ENCODE data around the gene POC5. TPM values are rescaled to one million over a fixed set of nuclear protein-coding genes. Genes with fewer than 3 reads are reported as not detected.
"Not testable (repeated sequence)": the region's sequence is repeated elsewhere in the genome, so short reads cannot be mapped to it uniquely, and the experiment has no call there.

The POC5 gene
- total RNA-seq, 2 experiments from 2014 or later, result 16.5 to 16.6 TPM

DNA sequence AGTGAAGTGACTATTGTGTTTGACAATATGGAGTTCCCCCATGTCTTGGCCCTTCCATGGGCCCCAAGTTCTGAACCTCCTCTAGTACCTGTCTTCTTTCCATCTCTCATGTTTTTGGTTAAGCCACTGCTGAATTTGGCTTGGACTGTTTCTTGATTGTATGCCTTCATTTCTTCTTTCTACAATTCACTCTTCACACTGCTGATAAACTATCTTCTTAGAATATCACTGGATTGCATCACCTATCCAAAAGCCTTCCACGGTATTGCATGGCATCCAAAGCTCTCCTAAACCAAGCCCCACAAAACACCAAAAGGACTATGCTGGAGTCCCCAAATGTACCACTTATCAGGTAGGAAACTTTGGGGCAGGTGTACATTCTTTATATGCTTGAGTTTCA, 4.3 kb upstream of the POC5 start:
- H3K27me3 Mint-ChIP-seq, result no peaks in the 10 kb centered on the region
- no peak for DNase-seq
- no peaks in the 10 kb centered on the region for H3K9me3 Mint-ChIP-seq
- no peaks in the 10 kb centered on the region for H3K36me3 Mint-ChIP-seq
- H3K4me1 Mint-ChIP-seq, result peaks cover 2% of the 10 kb centered on the region
- H3K4me3 Mint-ChIP-seq, result no peak overlapping the region
- no peak overlapping the region for H3K27ac Mint-ChIP-seq

DNA sequence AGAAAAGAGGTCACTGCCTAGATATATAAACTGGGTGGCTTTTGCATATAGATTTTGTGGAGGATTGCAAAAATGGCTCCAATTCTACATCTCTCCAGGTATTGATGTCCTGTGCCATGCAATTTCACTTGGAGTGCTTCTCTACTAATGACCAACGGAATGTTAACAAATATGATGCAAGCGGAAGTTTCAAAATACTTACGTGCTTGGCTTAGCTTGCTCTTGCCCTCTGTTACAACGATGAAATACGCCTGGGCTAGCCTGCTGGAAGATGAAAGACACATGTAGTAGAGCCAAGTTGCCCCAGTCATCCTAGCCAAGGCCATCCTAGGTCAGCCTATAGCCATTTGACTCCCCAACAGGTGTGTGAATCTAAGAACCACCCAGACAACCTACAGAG, 3.6 kb upstream of the POC5 start:
- no peak for DNase-seq
- H3K36me3 Mint-ChIP-seq, result no peaks in the 10 kb centered on the region
- no peaks in the 10 kb centered on the region for H3K27me3 Mint-ChIP-seq
- no peak overlapping the region for H3K4me3 Mint-ChIP-seq
- no peak overlapping the region for H3K27ac Mint-ChIP-seq
- H3K9me3 Mint-ChIP-seq, result no peaks in the 10 kb centered on the region
- H3K4me1 Mint-ChIP-seq, result peaks cover 3% of the 10 kb centered on the region

GRCh38 chr5:75716715-75717081, 539 bp downstream of the POC5 start:
- H3K4me1 Mint-ChIP-seq, result peaks cover 25% of the 10 kb centered on the region
- peaks cover 12% of the 10 kb centered on the region for H3K36me3 Mint-ChIP-seq
- H3K27ac Mint-ChIP-seq, result peak overlapping the region; percentile 99
- DNase-seq, result no peak
- H3K9me3 Mint-ChIP-seq, result no peaks in the 10 kb centered on the region
- no peaks in the 10 kb centered on the region for H3K27me3 Mint-ChIP-seq
- H3K4me3 Mint-ChIP-seq, result peak overlapping the region; percentile 97

DNA sequence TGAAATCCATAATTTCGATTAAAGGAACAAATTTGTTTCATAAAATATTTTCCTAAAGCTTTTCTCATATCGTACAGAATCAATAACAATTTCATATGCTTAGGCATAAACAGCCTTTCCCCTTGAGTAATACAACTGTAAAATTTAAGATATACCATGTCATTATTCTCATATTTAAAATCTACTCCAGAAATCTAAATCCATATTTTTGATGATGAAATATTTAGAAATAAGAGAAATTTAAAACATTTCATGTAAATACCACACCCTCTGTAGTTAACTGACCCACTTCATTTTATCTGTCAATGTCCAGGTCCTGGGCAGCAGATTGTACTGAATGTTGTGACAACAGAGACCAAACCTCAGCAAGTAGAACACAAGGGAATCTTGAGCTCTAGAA, 5.1 kb downstream of the POC5 start:
- Mint-ChIP-seq H3K27me3 (no peaks in the 10 kb centered on the region), H3K9me3 (no peaks in the 10 kb centered on the region), H3K4me3 (no peak overlapping the region), H3K4me1 (peaks cover 31% of the 10 kb centered on the region), H3K36me3 (peaks cover 20% of the 10 kb centered on the region), H3K27ac (no peak overlapping the region)
- DNase-seq, result no peak

DNA sequence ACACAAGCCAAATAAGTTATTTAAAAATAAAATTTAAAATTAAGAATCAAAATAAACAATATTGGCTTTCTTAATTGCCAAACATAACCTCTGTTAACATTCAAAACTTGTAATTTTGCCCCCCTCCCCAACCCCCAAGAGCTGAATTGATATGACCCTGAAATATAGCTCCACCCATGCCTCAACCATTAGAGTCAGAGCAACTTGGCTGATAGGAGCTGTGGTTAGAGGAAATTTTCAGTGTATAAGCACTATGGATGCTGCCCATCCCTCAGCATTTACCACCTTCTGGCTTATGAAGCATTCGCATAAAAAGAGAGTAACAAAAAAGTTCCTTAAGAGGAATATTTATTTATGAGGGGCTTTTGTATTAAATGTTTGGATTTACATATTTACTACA, 6.1 kb downstream of the POC5 start:
- H3K36me3 Mint-ChIP-seq, result peaks cover 21% of the 10 kb centered on the region
- no peak overlapping the region for H3K27ac Mint-ChIP-seq
- H3K9me3 Mint-ChIP-seq, result no peaks in the 10 kb centered on the region
- no peak for DNase-seq
- H3K27me3 Mint-ChIP-seq, result no peaks in the 10 kb centered on the region
- H3K4me1 Mint-ChIP-seq, result peaks cover 32% of the 10 kb centered on the region
- H3K4me3 Mint-ChIP-seq, result no peak overlapping the region

DNA sequence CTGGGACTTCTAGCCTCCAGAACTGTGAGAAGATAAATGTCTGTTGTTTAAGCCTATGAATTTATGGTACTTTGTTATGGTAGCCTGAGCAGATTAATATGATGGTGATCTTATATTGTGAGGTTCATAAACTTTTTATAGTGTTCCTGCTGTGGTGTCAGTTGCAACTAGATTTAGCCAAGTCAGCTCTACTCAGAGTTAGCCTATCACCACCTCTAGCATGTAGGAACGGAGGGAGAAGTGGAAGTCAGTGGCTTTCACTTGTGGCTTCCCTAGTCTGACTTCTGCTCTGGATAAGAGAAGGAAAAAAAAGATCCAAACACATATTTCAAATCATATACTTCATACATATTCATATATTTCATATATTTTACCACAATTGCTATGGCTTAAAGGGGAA, 6.6 kb downstream of the POC5 start:
- Mint-ChIP-seq H3K4me3 (no peak overlapping the region), H3K36me3 (peaks cover 21% of the 10 kb centered on the region), H3K27ac (no peak overlapping the region), H3K9me3 (no peaks in the 10 kb centered on the region), H3K27me3 (no peaks in the 10 kb centered on the region), H3K4me1 (peaks cover 31% of the 10 kb centered on the region)
- no peak for DNase-seq

DNA sequence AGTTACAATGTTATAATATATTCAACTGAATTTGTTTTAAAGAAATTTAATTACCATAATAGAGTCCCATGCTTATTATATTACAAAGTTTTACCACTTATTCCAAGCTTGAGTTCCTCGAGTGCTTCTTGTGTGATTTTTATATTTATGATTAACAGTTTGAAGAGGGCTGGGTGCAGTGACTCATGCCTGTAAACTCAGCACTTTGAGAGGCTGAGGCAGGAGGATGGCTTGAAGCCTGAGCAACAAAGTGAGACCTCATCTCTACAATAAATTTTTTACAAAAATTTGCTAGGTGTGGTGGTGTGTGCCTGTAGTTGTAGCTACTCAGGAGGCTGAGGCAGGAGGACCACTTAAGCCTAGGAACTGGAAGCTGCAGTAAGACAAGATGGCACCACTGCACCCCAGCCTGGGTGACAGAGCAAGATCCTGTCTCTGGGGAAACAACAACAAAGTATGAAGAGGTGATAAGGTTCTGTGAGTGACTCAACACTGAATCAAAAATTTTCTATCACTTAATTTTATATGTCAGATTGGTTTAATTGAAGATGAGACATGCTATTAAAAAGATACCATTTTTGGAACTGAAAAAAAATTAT, 9.2 kb downstream of the POC5 start:
- no peak overlapping the region for H3K4me3 Mint-ChIP-seq
- no peaks in the 10 kb centered on the region for H3K9me3 Mint-ChIP-seq
- H3K4me1 Mint-ChIP-seq, result peaks cover 18% of the 10 kb centered on the region
- no peaks in the 10 kb centered on the region for H3K27me3 Mint-ChIP-seq
- DNase-seq, result no peak
- peaks cover 13% of the 10 kb centered on the region for H3K36me3 Mint-ChIP-seq
- H3K27ac Mint-ChIP-seq, result no peak overlapping the region

DNA sequence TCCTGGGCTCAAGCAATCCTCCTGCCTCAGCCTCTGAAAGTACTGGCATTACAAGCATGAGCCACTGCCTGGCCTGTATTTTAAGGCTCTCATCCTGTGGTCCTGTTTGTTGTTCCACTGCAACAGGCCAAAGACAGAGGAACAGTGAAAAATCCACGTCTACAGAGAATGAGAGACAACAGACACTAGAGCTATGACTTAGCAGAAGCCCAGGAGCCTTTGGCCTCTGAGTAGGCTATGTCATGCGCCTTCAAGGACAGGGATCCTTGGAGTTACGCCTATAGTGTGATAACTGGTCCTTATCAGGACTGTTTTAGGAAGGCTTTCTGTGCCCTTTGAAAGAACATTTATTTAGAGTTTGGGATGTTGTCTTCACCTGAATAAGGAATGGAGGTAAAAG, 10.5 kb downstream of the POC5 start:
- Mint-ChIP-seq H3K4me1 (peaks cover 13% of the 10 kb centered on the region), H3K4me3 (no peak overlapping the region), H3K9me3 (no peaks in the 10 kb centered on the region), H3K27me3 (no peaks in the 10 kb centered on the region), H3K36me3 (peaks cover 21% of the 10 kb centered on the region), H3K27ac (no peak overlapping the region)
- DNase-seq, result no peak

DNA sequence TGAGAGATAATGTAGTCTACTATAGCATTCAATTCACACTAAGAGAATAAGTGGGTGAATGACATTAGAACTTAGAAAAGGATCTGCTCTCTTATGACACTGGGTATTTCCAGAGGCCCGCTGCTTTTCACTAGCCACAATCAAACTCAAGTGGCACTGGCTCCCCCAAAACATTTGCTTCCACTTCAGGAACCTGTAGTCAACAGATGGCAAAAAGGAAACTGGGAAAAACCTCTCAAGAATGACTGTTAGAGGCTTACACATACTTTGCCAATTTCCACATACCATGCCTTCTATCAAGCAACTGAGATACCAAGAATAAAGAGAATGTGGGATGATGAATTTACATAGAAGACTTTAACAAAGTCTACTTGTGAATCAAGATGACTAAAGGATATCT, 11.2 kb downstream of the POC5 start:
- H3K27ac Mint-ChIP-seq, result no peak overlapping the region
- peaks cover 24% of the 10 kb centered on the region for H3K36me3 Mint-ChIP-seq
- H3K4me3 Mint-ChIP-seq, result no peak overlapping the region

DNA sequence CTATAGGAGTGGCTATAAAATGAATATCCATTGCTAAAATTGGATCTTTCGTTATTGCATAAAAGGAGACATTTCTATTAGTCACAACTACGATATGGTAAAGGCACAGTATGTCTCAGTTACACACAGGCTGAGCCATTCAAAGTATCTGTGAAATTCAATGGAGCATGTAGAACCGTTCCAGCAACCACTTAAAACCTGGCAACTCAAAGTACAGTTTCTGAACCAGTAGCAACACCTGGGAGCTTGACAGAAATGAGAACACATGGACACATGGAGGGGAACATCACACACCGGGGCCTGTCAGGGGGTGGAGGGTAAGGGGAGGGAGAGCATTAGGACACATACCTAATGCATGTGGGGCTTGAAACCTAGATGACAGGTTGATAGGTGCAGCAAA, 15.4 kb downstream of the POC5 start:
- no peak overlapping the region for H3K4me3 Mint-ChIP-seq
- no peak for DNase-seq
- no peak overlapping the region for H3K27ac Mint-ChIP-seq
- H3K9me3 Mint-ChIP-seq, result no peaks in the 10 kb centered on the region
- no peaks in the 10 kb centered on the region for H3K27me3 Mint-ChIP-seq
- H3K4me1 Mint-ChIP-seq, result peaks cover 4% of the 10 kb centered on the region
- peaks cover 38% of the 10 kb centered on the region for H3K36me3 Mint-ChIP-seq

More for the DNA sequence above, 11.2 kb downstream of the POC5 start:
- DNase-seq, result no peak
- Mint-ChIP-seq H3K27me3 (no peaks in the 10 kb centered on the region), H3K9me3 (no peaks in the 10 kb centered on the region), H3K4me1 (peaks cover 11% of the 10 kb centered on the region)

DNA sequence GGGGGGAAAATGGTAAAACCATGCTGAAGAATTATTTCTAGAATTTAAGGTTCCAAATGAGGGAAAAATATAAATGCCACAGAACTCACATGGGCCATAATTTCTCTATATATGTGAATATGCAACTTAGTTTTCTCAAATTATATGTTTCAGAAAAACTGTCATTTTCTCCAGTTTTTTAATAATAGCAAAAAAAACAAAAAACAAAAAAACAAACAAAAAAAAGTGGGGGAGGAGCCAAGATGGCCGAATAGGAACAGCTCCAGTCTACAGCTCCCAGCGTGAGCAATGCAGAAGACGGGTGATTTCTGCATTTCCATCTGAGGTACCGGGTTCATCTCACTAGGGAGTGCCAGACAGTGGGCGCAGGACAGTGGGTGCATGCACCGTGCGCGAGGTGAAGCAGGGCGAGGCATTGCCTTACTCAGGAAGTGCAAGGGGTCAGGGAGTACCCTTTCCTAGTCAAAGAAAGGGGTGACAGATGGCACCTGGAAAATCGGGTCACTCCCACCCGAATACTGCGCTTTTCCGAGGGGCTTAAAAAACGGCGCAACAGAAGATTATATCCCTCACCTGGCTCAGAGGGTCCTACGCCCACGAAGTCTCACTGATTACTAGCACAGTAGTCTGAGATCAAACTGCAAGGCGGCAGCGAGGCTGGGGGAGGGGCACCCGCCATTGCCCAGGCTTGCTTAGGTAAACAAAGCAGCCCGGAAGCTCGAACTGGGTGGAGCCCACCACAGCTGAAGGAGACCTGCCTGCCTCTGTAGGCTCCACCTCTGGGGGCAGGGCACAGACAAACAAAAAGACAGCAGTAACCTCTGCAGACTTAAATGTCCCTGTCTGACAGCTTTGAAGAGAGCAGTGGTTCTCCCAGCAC, 21.5 kb downstream of the POC5 start:
- not testable (repeated sequence) for H3K27me3 Mint-ChIP-seq, H3K4me3 Mint-ChIP-seq, DNase-seq, H3K4me1 Mint-ChIP-seq, H3K9me3 Mint-ChIP-seq, H3K27ac Mint-ChIP-seq
- H3K36me3 Mint-ChIP-seq, result peaks cover 33% of the 10 kb centered on the region

- Mint-ChIP-seq H3K4me1 (no peaks in the 10 kb centered on the region), H3K4me3 (no peak overlapping the region), H3K9me3 (no peaks in the 10 kb centered on the region), H3K27me3 (no peaks in the 10 kb centered on the region), H3K27ac (no peak overlapping the region), H3K36me3 (peaks cover 30% of the 10 kb centered on the region)
- no peak for DNase-seq
Measured at GRCh38 chr5:75694781-75695180, 22.5 kb downstream of the POC5 start.

DNA sequence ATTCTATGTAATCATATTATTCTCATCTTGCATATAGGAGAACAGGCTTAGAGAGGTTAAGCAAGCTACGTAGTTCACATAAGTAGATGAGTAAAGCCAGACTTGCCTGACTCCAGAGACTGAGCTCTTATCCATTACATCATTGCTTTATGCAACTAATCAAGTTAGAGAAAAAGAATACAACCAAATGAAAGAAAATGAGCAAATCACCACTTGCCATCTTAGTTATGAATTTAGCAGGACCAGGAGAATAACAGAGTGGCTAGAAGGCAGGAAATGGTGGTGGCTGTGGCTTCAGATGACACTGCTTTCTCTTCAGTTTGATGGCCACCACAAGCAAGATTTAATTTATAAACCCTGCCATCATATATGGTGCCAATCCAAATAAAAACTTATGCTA, 26.6 kb downstream of the POC5 start:
- H3K36me3 Mint-ChIP-seq, result peaks cover 11% of the 10 kb centered on the region

GRCh38 chr5:75686480-75686879, 30.8 kb downstream of the POC5 start:
- peaks cover 1% of the 10 kb centered on the region for H3K36me3 Mint-ChIP-seq
- no peaks in the 10 kb centered on the region for H3K9me3 Mint-ChIP-seq
- H3K4me1 Mint-ChIP-seq, result no peaks in the 10 kb centered on the region
- no peak overlapping the region for H3K4me3 Mint-ChIP-seq
- DNase-seq, result no peak
- no peaks in the 10 kb centered on the region for H3K27me3 Mint-ChIP-seq
- no peak overlapping the region for H3K27ac Mint-ChIP-seq

More for the DNA sequence above, 26.6 kb downstream of the POC5 start:
- H3K4me3 Mint-ChIP-seq, result no peak overlapping the region
- H3K27me3 Mint-ChIP-seq, result no peaks in the 10 kb centered on the region
- no peaks in the 10 kb centered on the region for H3K9me3 Mint-ChIP-seq
- no peak overlapping the region for H3K27ac Mint-ChIP-seq
- no peak for DNase-seq
- H3K4me1 Mint-ChIP-seq, result no peaks in the 10 kb centered on the region

DNA sequence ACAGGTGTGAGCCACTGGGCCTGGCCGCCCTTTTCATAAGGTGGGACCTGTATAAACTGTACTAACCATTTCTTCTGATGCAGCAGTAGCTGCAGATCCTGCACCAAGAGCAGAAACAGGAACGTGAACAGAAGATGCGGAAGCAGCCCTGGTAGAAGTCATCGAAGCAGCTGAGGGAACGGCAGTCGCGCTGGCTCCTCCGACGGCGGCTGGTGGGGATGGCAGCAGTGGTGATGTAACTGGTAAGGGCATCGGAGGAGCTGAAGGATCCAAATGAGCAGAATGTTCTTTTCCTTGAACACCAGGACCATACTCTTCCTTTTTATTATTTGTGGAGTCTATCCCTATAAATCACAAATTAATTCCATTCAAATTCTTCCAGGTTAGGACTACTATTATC, 32.1 kb downstream of the POC5 start:
- DNase-seq, result no peak
- H3K36me3 Mint-ChIP-seq, result peaks cover 1% of the 10 kb centered on the region
- H3K9me3 Mint-ChIP-seq, result no peaks in the 10 kb centered on the region
- H3K27ac Mint-ChIP-seq, result no peak overlapping the region
- H3K27me3 Mint-ChIP-seq, result no peaks in the 10 kb centered on the region
- peaks cover 2% of the 10 kb centered on the region for H3K4me1 Mint-ChIP-seq
- H3K4me3 Mint-ChIP-seq, result no peak overlapping the region

All from activated naive CD8-positive, alpha-beta T cell treated with anti-CD3 and anti-CD28 coated beads for 36 hours (primary cell).